GM21381 (cell line): Measurements from ENCODE around the gene CCDC7.
"Not testable (repeated sequence)": the region's sequence is repeated elsewhere in the genome, so short reads cannot be mapped to it uniquely, and the experiment has no call there.

Experiments
- ATAC-seq: cut with Tn5 transposase; IDR thresholded peaks from one replicate; pipeline ENCODE4 v1.9.1; 2021; ENCODE audit warnings: mild to moderate bottlenecking, moderate library complexity; ENCODE audit not compliant: unreplicated experiment

Gene CCDC7

GRCh38 chr10:32687116-32687515, 241.2 kb downstream of the CCDC7 start:
- ATAC-seq = no peak

GRCh38 chr10:32687546-32687945, 241.6 kb downstream of the CCDC7 start:
- no peak for ATAC-seq

GRCh38 chr10:32692174-32692573, 246.2 kb downstream of the CCDC7 start:
- no peak for ATAC-seq

GRCh38 chr10:32693441-32693979, 247.6 kb downstream of the CCDC7 start:
- ATAC-seq = no peak

GRCh38 chr10:32699683-32700082, 253.7 kb downstream of the CCDC7 start:
- ATAC-seq = not testable (repeated sequence)

- no peak for ATAC-seq
Observed at GRCh38 chr10:32713560-32713959, 267.6 kb downstream of the CCDC7 start.

GRCh38 chr10:32731527-32731926, 285.6 kb downstream of the CCDC7 start:
- ATAC-seq = no peak

- no peak for ATAC-seq
Observed at GRCh38 chr10:32738958-32739357, 293.0 kb downstream of the CCDC7 start.

- no peak for ATAC-seq
Observed at GRCh38 chr10:32744321-32744720, 298.4 kb downstream of the CCDC7 start.

- ATAC-seq = no peak
Observed at GRCh38 chr10:32746869-32747268, 300.9 kb downstream of the CCDC7 start.

- ATAC-seq = no peak
Observed at GRCh38 chr10:32751582-32751981, 305.6 kb downstream of the CCDC7 start.

- ATAC-seq = not testable (repeated sequence)
Observed at GRCh38 chr10:32754900-32755299, 309.0 kb downstream of the CCDC7 start.

GRCh38 chr10:32771217-32771616, 325.3 kb downstream of the CCDC7 start:
- no peak for ATAC-seq

GRCh38 chr10:32773105-32773504, 327.2 kb downstream of the CCDC7 start:
- ATAC-seq = no peak

- ATAC-seq = no peak
Observed at GRCh38 chr10:32786968-32787367, 341.0 kb downstream of the CCDC7 start.

- ATAC-seq = no peak
Observed at GRCh38 chr10:32787690-32788284, 341.8 kb downstream of the CCDC7 start.

- no peak for ATAC-seq
Observed at GRCh38 chr10:32788359-32788758, 342.4 kb downstream of the CCDC7 start.

- no peak for ATAC-seq
Observed at GRCh38 chr10:32790483-32790882, 344.5 kb downstream of the CCDC7 start.

GRCh38 chr10:32793033-32793432, 347.1 kb downstream of the CCDC7 start:
- no peak for ATAC-seq

- no peak for ATAC-seq
Observed at GRCh38 chr10:32795598-32796183, 349.8 kb downstream of the CCDC7 start.

GRCh38 chr10:32797393-32797792, 351.5 kb downstream of the CCDC7 start:
- ATAC-seq = not testable (repeated sequence)

GRCh38 chr10:32846974-32847373, 401.0 kb downstream of the CCDC7 start:
- no peak for ATAC-seq

GRCh38 chr10:32851301-32851700, 405.4 kb downstream of the CCDC7 start:
- ATAC-seq = no peak
